Breast epithelium (tissue), 3 donors: ENCODE results near the gene PAN3.

Experiments
- CTCF ChIP-seq, 3 donors: fragments of 450-650 bp; IDR thresholded peaks; one replicate each; pipeline ENCODE4 v1.5.1; 2016 to 2017; ENCODE audit warnings: antibody characterized with exemption in 3 of 3, mild to moderate bottlenecking in 3 of 3, moderate library complexity in 3 of 3
- POLR2A ChIP-seq: fragments of 450-650 bp; IDR thresholded peaks from one replicate; pipeline ENCODE4 v1.6.1; 2016; ENCODE audit warnings: antibody characterized with exemption, mild to moderate bottlenecking, moderate library complexity

DNA sequence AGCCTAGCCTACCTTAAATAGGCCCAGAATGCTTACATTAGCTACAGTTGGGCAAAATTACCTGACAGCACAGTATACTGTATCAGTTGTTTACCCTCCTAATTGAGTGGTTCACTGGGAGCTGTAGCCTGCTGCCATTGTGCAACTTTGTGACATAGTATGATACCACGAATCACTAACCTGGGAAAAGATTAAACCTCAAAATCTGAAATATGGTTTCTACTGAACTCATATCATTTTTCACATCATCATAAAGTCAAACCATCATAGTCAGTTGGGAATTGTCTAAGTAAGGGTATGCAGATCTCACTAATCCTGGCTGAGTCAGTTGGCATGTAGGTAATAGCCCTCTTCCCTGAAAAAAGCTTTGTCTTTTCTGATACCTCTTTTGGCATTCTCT is 9.2 kb downstream of the PAN3 start:
- TF ChIP-seq POLR2A (no peak), CTCF (IDR thresholded peaks at IDR 0.05) (no peak)
